Measurements from ENCODE around the gene KCNAB1.

KCNAB1 gene

GRCh38 chr3:156352728-156353127, 232.3 kb downstream of the KCNAB1 start (continued):
- no peak for TF ChIP-seq PATZ1 (CRISPR knock-in tag; IDR thresholded peaks at IDR 0.05; ENCODE audit: borderline replicate concordance)

GRCh38 chr3:156353563-156353962, 233.2 kb downstream of the KCNAB1 start:
- TF ChIP-seq ZNF565 (CRISPR knock-in tag; conservative IDR thresholded peaks at IDR 0.05; ENCODE audit: low read depth) (no peak), TCF4 (CRISPR knock-in tag; IDR thresholded peaks at IDR 0.05; ENCODE audit: borderline replicate concordance) (no peak), ZFP30 (CRISPR knock-in tag; IDR thresholded peaks at IDR 0.05) (no peak), PATZ1 (CRISPR knock-in tag; IDR thresholded peaks at IDR 0.05; ENCODE audit: borderline replicate concordance) (no peak), ZNF70 (CRISPR knock-in tag; IDR thresholded peaks at IDR 0.05) (no peak), PPARA (CRISPR knock-in tag; IDR thresholded peaks at IDR 0.05; ENCODE audit: borderline replicate concordance) (no peak), POU6F1 (CRISPR knock-in tag; IDR thresholded peaks at IDR 0.05; ENCODE audit: borderline replicate concordance, low read depth) (no peak), TOX (CRISPR knock-in tag; IDR thresholded peaks at IDR 0.05; ENCODE audit: borderline replicate concordance) (no peak), CSDC2 (CRISPR knock-in tag; IDR thresholded peaks at IDR 0.05) (no peak), ZC3H10 (CRISPR knock-in tag; IDR thresholded peaks at IDR 0.05) (no peak), ZFP3 (CRISPR knock-in tag; IDR thresholded peaks at IDR 0.05) (no peak), ARNTL (CRISPR knock-in tag; IDR thresholded peaks at IDR 0.05; ENCODE audit: borderline replicate concordance, low read depth) (no peak), ESRRG (CRISPR knock-in tag; IDR thresholded peaks at IDR 0.05) (no peak), OSR1 (CRISPR knock-in tag; IDR thresholded peaks at IDR 0.05) (no peak), GLIS3 (CRISPR knock-in tag; IDR thresholded peaks at IDR 0.05) (no peak), CREB5 (CRISPR knock-in tag; IDR thresholded peaks at IDR 0.05; ENCODE audit: low read depth) (no peak), ISL1 (CRISPR knock-in tag; IDR thresholded peaks at IDR 0.05) (no peak), RARB (CRISPR knock-in tag; IDR thresholded peaks at IDR 0.05) (no peak)
- TF ChIP-seq, protein P1, sequence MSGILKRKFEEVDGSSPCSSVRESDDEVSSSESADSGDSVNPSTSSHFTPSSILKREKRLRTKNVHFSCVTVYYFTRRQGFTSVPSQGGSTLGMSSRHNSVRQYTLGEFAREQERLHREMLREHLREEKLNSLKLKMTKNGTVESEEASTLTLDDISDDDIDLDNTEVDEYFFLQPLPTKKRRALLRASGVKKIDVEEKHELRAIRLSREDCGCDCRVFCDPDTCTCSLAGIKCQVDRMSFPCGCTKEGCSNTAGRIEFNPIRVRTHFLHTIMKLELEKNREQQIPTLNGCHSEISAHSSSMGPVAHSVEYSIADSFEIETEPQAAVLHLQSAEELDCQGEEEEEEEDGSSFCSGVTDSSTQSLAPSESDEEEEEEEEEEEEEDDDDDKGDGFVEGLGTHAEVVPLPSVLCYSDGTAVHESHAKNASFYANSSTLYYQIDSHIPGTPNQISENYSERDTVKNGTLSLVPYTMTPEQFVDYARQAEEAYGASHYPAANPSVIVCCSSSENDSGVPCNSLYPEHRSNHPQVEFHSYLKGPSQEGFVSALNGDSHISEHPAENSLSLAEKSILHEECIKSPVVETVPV (CRISPR knock-in tag; IDR thresholded peaks at IDR 0.05): no peak
- no peak for ATAC-seq

GRCh38 chr3:156356537-156357363, 236.4 kb downstream of the KCNAB1 start:
- TF ChIP-seq CREB5 (CRISPR knock-in tag; IDR thresholded peaks at IDR 0.05; ENCODE audit: low read depth) (no peak), TCF4 (CRISPR knock-in tag; IDR thresholded peaks at IDR 0.05; ENCODE audit: borderline replicate concordance) (peak; percentile 13; the same call in 1 of the 2 replicates), SNAI2 (CRISPR knock-in tag; IDR thresholded peaks at IDR 0.05) (no peak), ARNTL (CRISPR knock-in tag; IDR thresholded peaks at IDR 0.05; ENCODE audit: borderline replicate concordance, low read depth) (no peak), ZNF565 (CRISPR knock-in tag; conservative IDR thresholded peaks at IDR 0.05; ENCODE audit: low read depth) (no peak), ISL1 (CRISPR knock-in tag; IDR thresholded peaks at IDR 0.05) (peak; percentile 15; the same call in 1 of the 2 replicates), TOX (CRISPR knock-in tag; IDR thresholded peaks at IDR 0.05; ENCODE audit: borderline replicate concordance) (no peak)
- ATAC-seq: peak; percentile 12; the same call in 1 of the 3 replicates
